HFFc6 (cell line): ENCODE results near the gene TNS3. TPM values are rescaled to one million over a fixed set of nuclear protein-coding genes. Genes with fewer than 3 reads are reported as not detected.

Source experiments
- DNase-seq: peaks from one replicate; pipeline ENCODE4 v3.0.0-alpha.2; 2018
- H3K27ac Mint-ChIP-seq: 2 replicates; pipeline ENCODE4 v1.8.0; 2020; ENCODE audit warnings: mild to moderate bottlenecking, mixed read lengths
- H3K27me3 Mint-ChIP-seq: 2 replicates; pipeline ENCODE4 v1.8.0; 2021; ENCODE audit warnings: mild to moderate bottlenecking, moderate library complexity, mixed read lengths; ENCODE audit not compliant: insufficient read depth
- H3K36me3 Mint-ChIP-seq: 2 replicates; pipeline ENCODE4 v1.8.0; 2021; ENCODE audit warnings: low read depth, mixed read lengths
- H3K4me1 Mint-ChIP-seq: 2 replicates; pipeline ENCODE4 v1.8.0; 2020; ENCODE audit warnings: low read depth, mixed read lengths
- H3K4me3 Mint-ChIP-seq: 2 replicates; pipeline ENCODE4 v1.8.0; 2020; ENCODE audit warnings: mild to moderate bottlenecking, moderate library complexity, mixed read lengths
- H3K9me3 Mint-ChIP-seq: 2 replicates; pipeline ENCODE4 v1.8.0; 2020; ENCODE audit warnings: mild to moderate bottlenecking, mixed read lengths
- total RNA-seq, 6 experiments: library from RNA; stranded (reverse); fragmentation: NEBNext Ultra II Directional; extraction: Animal tissue kit (Norgen Biotek cat#: 25700); gene quantifications; 2 replicates in 1 of 6; 3 replicates in 5 of 6; pipeline ENCODE4 v1.2.3, GENCODE V29; 2021
- TF ChIP-seq, protein P1 (sequence below): fragments of 200-600 bp; sonication (generic); IDR thresholded peaks from 2 replicates; pipeline ENCODE4 v1.5.0; 2021; ENCODE audit warnings: antibody characterized with exemption, mild to moderate bottlenecking

Gene TNS3
- total RNA-seq, 6 experiments from 2014 or later = 50.8 to 77.0 (median 67.8) TPM

GRCh38 chr7:47290867-47291266 is 291.0 kb downstream of the TNS3 start:
- peaks cover 5% of the 10 kb centered on the region; the same call in 1 of the 2 replicates for H3K27me3 Mint-ChIP-seq

GRCh38 chr7:47290466-47290865 is 291.4 kb downstream of the TNS3 start:
- peaks cover 63% of the 10 kb centered on the region for H3K36me3 Mint-ChIP-seq
- no peak overlapping the region; the same call in 1 of the 2 replicates for H3K4me3 Mint-ChIP-seq
- TF ChIP-seq, protein P1, sequence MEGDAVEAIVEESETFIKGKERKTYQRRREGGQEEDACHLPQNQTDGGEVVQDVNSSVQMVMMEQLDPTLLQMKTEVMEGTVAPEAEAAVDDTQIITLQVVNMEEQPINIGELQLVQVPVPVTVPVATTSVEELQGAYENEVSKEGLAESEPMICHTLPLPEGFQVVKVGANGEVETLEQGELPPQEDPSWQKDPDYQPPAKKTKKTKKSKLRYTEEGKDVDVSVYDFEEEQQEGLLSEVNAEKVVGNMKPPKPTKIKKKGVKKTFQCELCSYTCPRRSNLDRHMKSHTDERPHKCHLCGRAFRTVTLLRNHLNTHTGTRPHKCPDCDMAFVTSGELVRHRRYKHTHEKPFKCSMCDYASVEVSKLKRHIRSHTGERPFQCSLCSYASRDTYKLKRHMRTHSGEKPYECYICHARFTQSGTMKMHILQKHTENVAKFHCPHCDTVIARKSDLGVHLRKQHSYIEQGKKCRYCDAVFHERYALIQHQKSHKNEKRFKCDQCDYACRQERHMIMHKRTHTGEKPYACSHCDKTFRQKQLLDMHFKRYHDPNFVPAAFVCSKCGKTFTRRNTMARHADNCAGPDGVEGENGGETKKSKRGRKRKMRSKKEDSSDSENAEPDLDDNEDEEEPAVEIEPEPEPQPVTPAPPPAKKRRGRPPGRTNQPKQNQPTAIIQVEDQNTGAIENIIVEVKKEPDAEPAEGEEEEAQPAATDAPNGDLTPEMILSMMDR = no peak
- H3K9me3 Mint-ChIP-seq = no peaks in the 10 kb centered on the region
- peaks cover 5% of the 10 kb centered on the region for H3K27me3 Mint-ChIP-seq
- no peak for DNase-seq
- H3K4me1 Mint-ChIP-seq = peaks cover 76% of the 10 kb centered on the region
- peak overlapping the region; percentile 97; the same call in 1 of the 2 replicates for H3K27ac Mint-ChIP-seq

More at GRCh38 chr7:47290867-47291266, 291.0 kb downstream of the TNS3 start:
- TF ChIP-seq, protein P1 = no peak
- Mint-ChIP-seq H3K4me3 (peak overlapping the region; percentile 78), H3K4me1 (peaks cover 75% of the 10 kb centered on the region), H3K36me3 (peaks cover 65% of the 10 kb centered on the region), H3K27ac (peak overlapping the region; percentile 97), H3K9me3 (no peaks in the 10 kb centered on the region)
- no peak for DNase-seq

DNA sequence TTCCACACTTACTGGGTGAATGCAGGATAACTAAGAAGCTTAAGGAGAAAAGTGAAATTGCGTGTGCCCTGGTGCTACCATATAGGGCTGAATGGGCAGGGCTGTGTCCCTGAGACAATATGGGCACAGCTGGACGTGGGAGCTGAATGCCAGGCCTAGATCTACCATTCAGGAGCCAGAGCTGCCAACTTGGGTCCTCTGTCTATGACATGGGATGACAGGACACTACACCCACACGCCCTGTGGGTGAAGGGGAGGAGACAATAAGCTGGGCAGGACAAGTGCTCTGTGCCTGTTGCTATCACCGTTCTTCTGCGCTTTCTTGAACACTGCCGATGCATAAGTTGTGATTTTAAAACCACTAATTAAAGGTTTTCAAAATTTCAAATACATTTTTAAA is 293.9 kb downstream of the TNS3 start:
- peaks cover 55% of the 10 kb centered on the region for H3K4me1 Mint-ChIP-seq
- TF ChIP-seq, protein P1 = no peak
- H3K27me3 Mint-ChIP-seq = peaks cover 5% of the 10 kb centered on the region
- H3K36me3 Mint-ChIP-seq = peaks cover 53% of the 10 kb centered on the region
- no peak overlapping the region for H3K27ac Mint-ChIP-seq
- no peak overlapping the region for H3K4me3 Mint-ChIP-seq
- DNase-seq = no peak
- no peaks in the 10 kb centered on the region for H3K9me3 Mint-ChIP-seq

- Mint-ChIP-seq H3K4me3 (peak overlapping the region; percentile 16), H3K27ac (peak overlapping the region; percentile 81), H3K9me3 (no peaks in the 10 kb centered on the region), H3K4me1 (peaks cover 35% of the 10 kb centered on the region), H3K36me3 (peaks cover 52% of the 10 kb centered on the region), H3K27me3 (no peaks in the 10 kb centered on the region; the same call in 1 of the 2 replicates)
- TF ChIP-seq, protein P1 = peak; percentile 64
- DNase-seq = peak; percentile 75
Observed at GRCh38 chr7:47285860-47286491, 295.9 kb downstream of the TNS3 start.

GRCh38 chr7:47284691-47285635 is 296.9 kb downstream of the TNS3 start:
- Mint-ChIP-seq H3K27me3 (no peaks in the 10 kb centered on the region; the same call in 1 of the 2 replicates), H3K36me3 (peaks cover 47% of the 10 kb centered on the region), H3K27ac (peak overlapping the region; percentile 81), H3K4me1 (peaks cover 24% of the 10 kb centered on the region), H3K9me3 (no peaks in the 10 kb centered on the region), H3K4me3 (no peak overlapping the region)
- TF ChIP-seq, protein P1 = no peak
- no peak for DNase-seq
